ENCODE data around the gene PEX26. TPM values are rescaled to one million over a fixed set of nuclear protein-coding genes. Genes with fewer than 3 reads are reported as not detected.

The PEX26 gene
- total RNA-seq, 2 experiments from 2014 or later = 17.6 to 43.5 TPM

DNA sequence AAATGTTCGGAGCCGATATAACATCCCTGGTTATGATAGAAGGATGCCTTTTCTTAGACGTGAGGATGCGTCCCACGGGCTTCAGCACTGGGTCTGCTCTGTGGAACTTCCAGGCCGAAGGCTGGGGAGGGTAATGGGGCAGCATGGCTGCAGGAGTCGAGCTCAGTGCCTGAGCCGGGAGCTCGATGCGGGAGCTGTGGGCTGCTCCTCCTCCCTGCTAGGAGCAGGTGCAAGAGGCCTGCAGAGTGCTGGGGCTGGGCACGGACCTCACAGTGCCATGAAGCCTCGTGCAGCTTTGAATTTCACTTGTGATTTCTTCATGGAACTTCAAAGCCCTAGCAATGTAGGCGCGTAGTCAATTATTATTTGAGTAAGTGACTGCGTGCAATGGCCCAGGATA lies 38.8 kb downstream of the PEX26 start:
- intact Hi-C loops (cut with micrococcal nuclease; ENCODE audit: unreplicated experiment) = no loop called here
- Histone ChIP-seq H3K27ac (ENCODE audit: low read depth, low read length, poor library complexity, severe bottlenecking) (no peak overlapping the region), H3K4me1 (ENCODE audit: insufficient read depth, low read length, poor library complexity, severe bottlenecking) (peaks cover 4% of the 10 kb centered on the region), H3K4me2 (ENCODE audit: low read length) (no peak overlapping the region), H3K4me3 (ENCODE audit: low read depth, low read length, poor library complexity, severe bottlenecking) (no peak overlapping the region), H3K36me3 (ENCODE audit: insufficient read depth, low read length) (no peaks in the 10 kb centered on the region), H3K79me2 (ENCODE audit: insufficient read depth, low read depth, low read length) (no peaks in the 10 kb centered on the region), H2AFZ (ENCODE audit: low read length) (no peak overlapping the region), H3K9me3 (ENCODE audit: low read length) (no peaks in the 10 kb centered on the region), H3K9me2 (ENCODE audit: insufficient read depth, low read length) (no peaks in the 10 kb centered on the region), H4K20me1 (ENCODE audit: insufficient read depth, low read length) (no peaks in the 10 kb centered on the region)
- TF ChIP-seq, protein P1, sequence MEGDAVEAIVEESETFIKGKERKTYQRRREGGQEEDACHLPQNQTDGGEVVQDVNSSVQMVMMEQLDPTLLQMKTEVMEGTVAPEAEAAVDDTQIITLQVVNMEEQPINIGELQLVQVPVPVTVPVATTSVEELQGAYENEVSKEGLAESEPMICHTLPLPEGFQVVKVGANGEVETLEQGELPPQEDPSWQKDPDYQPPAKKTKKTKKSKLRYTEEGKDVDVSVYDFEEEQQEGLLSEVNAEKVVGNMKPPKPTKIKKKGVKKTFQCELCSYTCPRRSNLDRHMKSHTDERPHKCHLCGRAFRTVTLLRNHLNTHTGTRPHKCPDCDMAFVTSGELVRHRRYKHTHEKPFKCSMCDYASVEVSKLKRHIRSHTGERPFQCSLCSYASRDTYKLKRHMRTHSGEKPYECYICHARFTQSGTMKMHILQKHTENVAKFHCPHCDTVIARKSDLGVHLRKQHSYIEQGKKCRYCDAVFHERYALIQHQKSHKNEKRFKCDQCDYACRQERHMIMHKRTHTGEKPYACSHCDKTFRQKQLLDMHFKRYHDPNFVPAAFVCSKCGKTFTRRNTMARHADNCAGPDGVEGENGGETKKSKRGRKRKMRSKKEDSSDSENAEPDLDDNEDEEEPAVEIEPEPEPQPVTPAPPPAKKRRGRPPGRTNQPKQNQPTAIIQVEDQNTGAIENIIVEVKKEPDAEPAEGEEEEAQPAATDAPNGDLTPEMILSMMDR (conservative IDR thresholded peaks at IDR 0.05; ENCODE audit: low read length) = no peak
- TF ChIP-seq EZH2phosphoT487 (IDR thresholded peaks at IDR 0.05; ENCODE audit: borderline replicate concordance, low read depth, low read length) = no peak
- no TSS peak for BruUV-seq (replicated peaks)
- ChIA-PET POLR2A (no interaction called here), CTCF (ENCODE audit: unreplicated experiment) (no interaction called here)
- no peak for DNase-seq (ENCODE audit: low spot score)

DNA sequence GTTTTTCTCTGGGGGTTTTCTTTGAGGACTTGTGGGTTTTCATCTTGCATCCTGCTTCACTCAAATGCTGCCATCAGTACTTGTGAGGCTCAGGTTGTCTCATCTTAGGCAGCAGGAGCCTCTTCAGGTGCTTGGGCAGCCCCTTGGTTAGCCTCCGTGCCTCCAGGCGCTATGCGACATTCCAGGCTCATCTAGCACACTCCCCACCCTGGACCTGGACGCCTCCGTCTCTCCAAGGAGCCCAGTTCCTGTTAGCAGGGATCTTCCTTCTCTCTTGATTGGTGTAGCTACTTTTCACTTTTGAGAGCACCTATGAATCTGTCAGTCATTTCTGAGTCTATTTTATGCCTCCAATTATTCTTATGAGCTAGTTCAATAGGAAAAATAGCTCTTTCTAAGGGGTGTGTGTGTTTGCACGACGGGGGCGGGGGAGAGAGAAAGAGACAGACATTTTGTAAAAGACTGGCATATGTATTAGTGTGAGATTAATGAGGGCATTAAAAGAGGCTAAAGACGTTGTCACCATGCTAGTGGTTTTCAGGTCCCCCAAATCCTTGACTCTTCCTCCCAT lies 40.6 kb downstream of the PEX26 start:
- H3K4me1 ChIP-seq (ENCODE audit: insufficient read depth, low read length, poor library complexity, severe bottlenecking) = peaks cover 4% of the 10 kb centered on the region
- no peaks in the 10 kb centered on the region for H3K36me3 ChIP-seq (ENCODE audit: insufficient read depth, low read length)
- H3K79me2 ChIP-seq (ENCODE audit: insufficient read depth, low read depth, low read length) = no peaks in the 10 kb centered on the region
- no peaks in the 10 kb centered on the region for H4K20me1 ChIP-seq (ENCODE audit: insufficient read depth, low read length)
- DNase-seq (ENCODE audit: low spot score) = no peak
- no peak overlapping the region for H3K4me3 ChIP-seq (ENCODE audit: low read depth, low read length, poor library complexity, severe bottlenecking)
- H3K4me2 ChIP-seq (ENCODE audit: low read length) = no peak overlapping the region
- ChIA-PET POLR2A (no interaction called here), CTCF (ENCODE audit: unreplicated experiment) (no interaction called here)
- intact Hi-C loops (cut with micrococcal nuclease; ENCODE audit: unreplicated experiment) = no loop called here
- BruUV-seq (replicated peaks) = no TSS peak
- H3K27ac ChIP-seq (ENCODE audit: low read depth, low read length, poor library complexity, severe bottlenecking) = no peak overlapping the region
- H2AFZ ChIP-seq (ENCODE audit: low read length) = no peak overlapping the region
- no peak for TF ChIP-seq EZH2phosphoT487 (IDR thresholded peaks at IDR 0.05; ENCODE audit: borderline replicate concordance, low read depth, low read length)
- H3K9me3 ChIP-seq (ENCODE audit: low read length) = no peaks in the 10 kb centered on the region
- H3K9me2 ChIP-seq (ENCODE audit: insufficient read depth, low read length) = no peaks in the 10 kb centered on the region

DNA sequence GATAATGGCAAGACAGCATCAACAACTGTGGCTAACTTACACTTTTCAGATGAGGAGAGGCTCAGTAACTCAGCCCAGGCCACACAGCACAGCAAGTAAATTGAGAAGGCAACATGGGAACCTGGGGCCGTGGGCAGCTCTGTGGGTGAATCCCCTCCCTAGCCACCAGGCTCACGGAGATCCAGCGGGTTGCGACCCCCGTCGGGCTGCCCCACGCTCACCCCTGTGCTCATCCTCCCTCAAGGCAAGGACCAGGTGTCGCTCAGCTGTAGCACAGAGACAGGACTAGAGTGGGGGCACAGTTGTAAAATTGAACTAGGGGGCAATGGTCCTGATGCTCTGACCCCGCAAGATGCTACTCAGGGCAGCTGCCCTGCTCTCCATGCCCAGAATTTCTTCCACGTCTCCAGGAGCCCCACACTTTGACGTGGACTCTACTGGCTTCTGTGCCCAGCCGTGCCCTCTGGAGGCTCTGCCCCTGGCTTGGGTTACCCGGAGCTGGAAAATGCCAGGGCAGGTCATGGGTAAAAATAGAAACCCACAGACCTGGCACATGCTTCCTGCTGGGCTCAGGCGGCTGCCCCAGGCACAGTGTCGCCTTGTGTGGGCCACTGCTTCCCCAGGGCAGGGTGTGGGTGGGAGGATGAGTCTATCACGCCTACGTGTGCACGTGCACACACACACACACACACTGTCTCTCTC lies 41.8 kb downstream of the PEX26 start:
- POLR2A ChIA-PET = no interaction called here
- Histone ChIP-seq H3K4me3 (ENCODE audit: low read depth, low read length, poor library complexity, severe bottlenecking) (no peak overlapping the region), H3K9me3 (ENCODE audit: low read length) (no peaks in the 10 kb centered on the region), H3K79me2 (ENCODE audit: insufficient read depth, low read depth, low read length) (no peaks in the 10 kb centered on the region), H3K9me2 (ENCODE audit: insufficient read depth, low read length) (no peaks in the 10 kb centered on the region), H4K20me1 (ENCODE audit: insufficient read depth, low read length) (no peaks in the 10 kb centered on the region), H2AFZ (ENCODE audit: low read length) (no peak overlapping the region), H3K4me2 (ENCODE audit: low read length) (no peak overlapping the region), H3K4me1 (ENCODE audit: insufficient read depth, low read length, poor library complexity, severe bottlenecking) (peaks cover 2% of the 10 kb centered on the region), H3K27ac (ENCODE audit: low read depth, low read length, poor library complexity, severe bottlenecking) (no peak overlapping the region), H3K36me3 (ENCODE audit: insufficient read depth, low read length) (no peaks in the 10 kb centered on the region)
- intact Hi-C loops (cut with micrococcal nuclease; ENCODE audit: unreplicated experiment) = no loop called here
- no peak for DNase-seq (ENCODE audit: low spot score)
- TF ChIP-seq, protein P1 (conservative IDR thresholded peaks at IDR 0.05; ENCODE audit: low read length) = no peak
- no peak for TF ChIP-seq EZH2phosphoT487 (IDR thresholded peaks at IDR 0.05; ENCODE audit: borderline replicate concordance, low read depth, low read length)
- CTCF ChIA-PET (ENCODE audit: unreplicated experiment) = no interaction called here
- BruUV-seq (replicated peaks) = no TSS peak
